GM21390 (cell line): Measurements from ENCODE around the gene HOATZ.

Experiments
- ATAC-seq: cut with Tn5 transposase; IDR thresholded peaks from one replicate; pipeline ENCODE4 v1.9.1; 2021; ENCODE audit not compliant: unreplicated experiment

The HOATZ gene

GRCh38 chr11:111548525-111548924 lies 33.9 kb downstream of the HOATZ start:
- no peak for ATAC-seq

- no peak for ATAC-seq
Measured at GRCh38 chr11:111549196-111549868, 34.8 kb downstream of the HOATZ start.

DNA sequence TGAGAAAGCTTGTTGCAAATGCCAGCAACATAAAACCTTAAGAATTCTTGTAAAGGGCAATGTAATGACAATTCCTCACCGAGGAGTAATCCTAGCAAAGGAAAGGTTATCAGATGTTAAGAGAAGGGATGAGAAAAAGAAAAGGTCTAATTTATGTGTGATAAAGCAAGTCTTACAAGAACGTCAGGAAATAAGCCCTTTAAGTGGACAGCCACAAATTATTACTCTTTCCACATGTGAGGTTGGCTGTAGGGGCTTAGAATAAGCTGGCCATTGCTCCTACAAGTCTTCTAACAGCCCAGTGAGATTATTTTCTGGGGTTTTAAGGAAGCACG lies 35.3 kb downstream of the HOATZ start:
- ATAC-seq = no peak

- ATAC-seq = no peak
Measured at GRCh38 chr11:111550258-111550657, 35.7 kb downstream of the HOATZ start.

DNA sequence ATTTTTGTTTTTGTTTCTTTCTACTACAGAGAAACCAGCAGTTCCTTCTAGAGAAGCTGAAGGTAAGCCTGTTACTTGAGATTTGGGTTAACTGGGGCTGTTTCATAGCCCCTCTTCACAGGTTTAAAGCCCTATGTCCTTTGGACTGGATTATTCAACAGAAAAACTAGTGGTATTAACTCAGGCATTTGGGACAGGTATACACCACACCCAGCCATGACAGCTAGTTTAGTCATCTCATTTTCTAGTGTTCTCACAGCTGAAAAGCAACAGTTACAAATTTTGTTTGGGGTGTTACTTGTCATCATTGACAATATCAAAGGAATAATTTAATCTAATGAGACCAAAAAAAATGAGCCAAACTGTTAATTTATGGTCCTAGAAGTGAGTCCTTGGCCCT lies 40.0 kb downstream of the HOATZ start:
- ATAC-seq = no peak

DNA sequence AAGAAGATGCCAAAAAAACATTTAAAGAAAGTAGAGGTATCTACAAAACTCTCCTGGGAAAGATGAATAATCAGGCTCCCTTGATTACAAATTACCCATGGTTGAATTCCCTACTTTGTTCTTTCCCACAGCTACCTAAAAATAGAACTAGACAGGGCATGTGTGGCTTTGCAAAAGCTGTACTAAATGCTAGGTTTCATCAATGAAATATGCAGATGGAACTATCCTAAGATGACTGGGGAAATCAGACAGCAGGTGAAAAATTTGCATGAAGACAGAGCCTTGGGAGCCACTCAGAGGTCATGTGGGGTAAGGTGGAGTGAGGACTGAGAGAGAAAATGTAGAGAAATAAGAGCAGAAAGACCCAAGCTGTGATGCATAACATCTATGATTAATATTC lies 40.7 kb downstream of the HOATZ start:
- no peak for ATAC-seq

GRCh38 chr11:111557425-111558111 lies 43.0 kb downstream of the HOATZ start:
- ATAC-seq = no peak

DNA sequence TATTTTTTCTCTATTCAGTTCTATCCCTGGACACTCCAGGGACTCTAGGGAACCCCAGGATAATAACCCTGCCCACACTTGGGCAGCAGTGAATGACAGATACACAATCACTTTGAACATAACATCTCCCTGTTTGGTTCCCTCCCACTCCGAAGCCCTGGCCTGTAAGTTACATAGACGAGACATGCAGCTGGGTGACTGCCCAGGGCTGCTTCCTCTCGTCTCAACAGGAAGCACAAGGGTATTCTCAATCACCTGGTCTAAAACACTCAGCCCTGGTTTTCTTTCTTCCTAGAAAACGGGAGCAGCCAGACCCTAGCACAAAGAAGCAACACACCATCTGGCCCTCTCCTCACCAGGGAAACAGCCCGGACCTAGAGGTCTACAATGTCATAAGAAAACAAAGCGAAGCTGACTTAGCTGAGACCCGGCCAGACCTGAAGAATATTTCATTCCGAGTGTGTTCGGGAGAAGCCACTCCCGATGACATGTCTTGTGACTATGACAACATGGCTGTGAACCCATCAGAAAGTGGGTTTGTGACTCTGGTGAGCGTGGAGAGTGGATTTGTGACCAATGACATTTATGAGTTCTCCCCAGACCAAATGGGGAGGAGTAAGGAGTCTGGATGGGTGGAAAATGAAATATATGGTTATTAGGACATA lies 45.4 kb downstream of the HOATZ start:
- ATAC-seq = no peak

GRCh38 chr11:111560800-111561199 lies 46.2 kb downstream of the HOATZ start:
- no peak for ATAC-seq

GRCh38 chr11:111561306-111561705 lies 46.7 kb downstream of the HOATZ start:
- no peak for ATAC-seq

- ATAC-seq = no peak
Measured at GRCh38 chr11:111561791-111562325, 47.3 kb downstream of the HOATZ start.

DNA sequence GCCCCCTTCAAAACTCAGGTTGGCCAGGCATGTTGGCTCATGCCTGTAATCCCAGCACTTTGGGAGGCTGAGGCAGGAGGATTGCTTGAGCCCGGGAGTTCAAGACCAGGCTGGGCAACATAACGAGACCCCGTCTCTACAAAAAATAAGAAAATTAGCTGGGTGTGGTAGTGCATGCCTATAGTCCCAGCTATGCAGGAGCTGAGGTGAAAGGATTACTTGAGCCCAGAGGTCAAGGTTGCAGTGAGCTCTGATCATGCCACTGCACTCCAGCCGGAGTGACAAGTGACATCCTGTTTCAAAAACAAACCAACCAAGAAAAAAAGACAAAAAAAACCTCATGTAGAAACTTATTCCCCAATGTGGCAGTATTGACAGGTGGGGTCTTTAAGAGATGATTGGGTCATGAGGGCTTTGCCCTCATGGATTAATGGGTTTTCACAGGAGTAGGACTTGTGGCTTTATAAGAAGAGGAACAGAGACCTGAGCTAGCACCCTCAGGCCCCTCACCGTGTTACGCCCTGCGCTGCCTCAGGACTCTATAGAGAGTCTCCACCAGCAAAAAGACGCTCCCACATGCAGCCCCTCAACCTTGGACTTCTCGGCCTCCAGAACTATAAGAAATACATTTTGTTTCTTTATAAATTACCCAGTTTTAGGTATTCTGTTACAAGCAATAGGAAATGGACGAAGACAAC lies 48.3 kb downstream of the HOATZ start:
- no peak for ATAC-seq

GRCh38 chr11:111565114-111565720 lies 50.6 kb downstream of the HOATZ start:
- no peak for ATAC-seq

GRCh38 chr11:111566324-111566723 lies 51.7 kb downstream of the HOATZ start:
- no peak for ATAC-seq

DNA sequence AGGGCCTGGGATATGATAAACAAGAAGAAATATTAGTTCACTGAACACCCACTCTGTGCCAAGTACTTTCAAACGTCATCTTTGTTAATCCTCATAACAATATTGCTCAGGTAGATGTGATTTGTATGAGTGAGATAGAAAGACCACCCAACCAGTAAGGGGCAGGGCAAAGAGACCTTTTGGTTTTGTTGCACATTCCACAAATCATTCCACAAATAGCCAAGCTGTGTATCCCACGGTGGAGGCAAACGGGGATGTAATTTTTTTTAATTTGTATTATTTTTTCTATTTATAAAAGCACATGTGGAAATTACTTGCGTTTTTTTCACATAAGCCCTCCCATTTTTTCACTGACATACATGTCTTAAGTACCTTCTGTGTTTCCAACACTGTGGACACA lies 54.9 kb downstream of the HOATZ start:
- ATAC-seq = no peak

GRCh38 chr11:111570796-111571195 lies 56.2 kb downstream of the HOATZ start:
- no peak for ATAC-seq

DNA sequence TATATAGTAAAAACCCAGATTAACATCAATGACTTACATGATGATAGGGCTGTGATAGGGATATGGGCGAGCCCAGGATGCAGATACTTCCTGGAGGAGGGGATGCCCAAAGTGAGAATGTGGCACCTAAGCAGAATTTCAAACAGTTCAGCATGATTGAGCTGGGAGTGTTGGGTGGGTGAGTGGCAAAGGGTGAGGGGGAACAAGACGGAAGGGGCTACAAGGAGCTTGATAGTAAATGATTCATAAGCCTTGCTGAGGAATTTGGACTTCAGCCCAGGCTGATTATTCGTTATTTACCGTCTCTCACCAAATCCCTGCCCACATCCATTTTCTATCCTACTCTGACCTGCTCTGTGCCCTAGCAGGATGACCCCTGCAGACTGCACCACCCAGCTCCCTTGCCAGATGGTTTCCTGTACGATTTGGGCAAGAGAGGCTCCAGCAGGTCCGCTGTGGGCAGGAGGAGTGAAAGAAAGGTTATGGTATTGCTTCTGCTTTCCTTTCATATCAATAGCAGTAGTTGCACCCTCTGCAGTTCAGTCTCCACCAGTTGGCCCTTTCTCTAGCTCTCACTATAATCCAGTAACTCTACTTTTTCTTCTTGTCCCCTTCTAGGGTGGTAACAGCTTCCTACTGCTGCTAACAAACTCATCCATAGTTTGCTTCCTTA lies 57.4 kb downstream of the HOATZ start:
- ATAC-seq = peak; percentile 58

GRCh38 chr11:111572581-111572980 lies 58.0 kb downstream of the HOATZ start:
- no peak for ATAC-seq

GRCh38 chr11:111573821-111574249 lies 59.3 kb downstream of the HOATZ start:
- ATAC-seq = no peak

GRCh38 chr11:111574373-111575225 lies 60.0 kb downstream of the HOATZ start:
- ATAC-seq = no peak
